Gastrocnemius medialis (tissue), 4 donors: Measurements from ENCODE around the gene CCDC182.

Experiments used
- CTCF ChIP-seq, 5 experiments: fragments of 450-650 bp in 3 of 5; fragments of 200-600 bp in 2 of 5; sonication (generic) in 2 of 5; IDR thresholded peaks in 4 of 5; conservative IDR thresholded peaks in 1 of 5; 1 replicate in 4 of 5; 2 replicates in 1 of 5; pipeline ENCODE4 v1.5.1; 2016 to 2019; ENCODE audit warnings: antibody characterized with exemption in 5 of 5, mild to moderate bottlenecking in 3 of 5, moderate library complexity in 3 of 5
- POLR2A ChIP-seq, 2 donors: fragments of 450-650 bp; IDR thresholded peaks; one replicate each; pipeline ENCODE4 v1.6.1; 2017; ENCODE audit warnings: antibody characterized with exemption in 2 of 2, mild to moderate bottlenecking in 2 of 2, moderate library complexity in 2 of 2

- TF ChIP-seq CTCF (IDR thresholded peaks at IDR 0.05 in 4 of 5, conservative IDR thresholded peaks at IDR 0.05 in 1 of 5): no peak
- TF ChIP-seq POLR2A (IDR thresholded peaks at IDR 0.05): no peak
Measured at GRCh38 chr17:57697197-57697596, 47.9 kb downstream of the CCDC182 start.
